Hepatocyte (in vitro differentiated cells): Measurements from ENCODE around the gene SFXN1. TPM values are rescaled to one million over a fixed set of nuclear protein-coding genes. Genes with fewer than 3 reads are reported as not detected.

Experiments used
- DNase-seq: peaks from one replicate; pipeline ENCODE4 v3.0.0-alpha.2; 2016; ENCODE audit warnings: low spot score
- H2AFZ ChIP-seq: fragments of 200-600 bp; sonication (generic); 2 replicates; pipeline ENCODE4 v1.6.0; 2016; ENCODE audit warnings: antibody characterized with exemption, mild to moderate bottlenecking
- H3K27ac ChIP-seq: fragments of 200-600 bp; sonication (generic); 2 replicates; pipeline ENCODE4 v1.5.1; 2016; ENCODE audit warnings: mild to moderate bottlenecking
- H3K27me3 ChIP-seq: fragments of 200-600 bp; sonication (generic); 2 replicates; pipeline ENCODE4 v1.6.1; 2016
- H3K36me3 ChIP-seq: fragments of 200-600 bp; sonication (generic); replicated peaks from 2 replicates; pipeline ENCODE4 v1.5.1; 2016; ENCODE audit warnings: low read depth; ENCODE audit not compliant: insufficient read depth
- H3K4me1 ChIP-seq: fragments of 200-600 bp; sonication (generic); 2 replicates; pipeline ENCODE4 v1.5.1; 2016; ENCODE audit warnings: mild to moderate bottlenecking, moderate library complexity; ENCODE audit not compliant: insufficient read depth
- H3K4me2 ChIP-seq: fragments of 200-600 bp; sonication (generic); 2 replicates; pipeline ENCODE4 v1.6.0; 2016
- H3K4me3 ChIP-seq: fragments of 200-600 bp; sonication (generic); 2 replicates; pipeline ENCODE4 v1.5.1; 2016; ENCODE audit warnings: mild to moderate bottlenecking
- H3K79me2 ChIP-seq: fragments of 200-600 bp; sonication (generic); 2 replicates; pipeline ENCODE4 v1.6.0; 2017; ENCODE audit warnings: mild to moderate bottlenecking
- H3K9me2 ChIP-seq: fragments of 200-600 bp; sonication (generic); replicated peaks from 2 replicates; pipeline ENCODE4 v1.6.0; 2017; ENCODE audit warnings: mild to moderate bottlenecking; ENCODE audit not compliant: insufficient read depth
- H3K9me3 ChIP-seq: fragments of 200-600 bp; sonication (generic); 2 replicates; pipeline ENCODE4 v1.5.1; 2016; ENCODE audit warnings: low read depth, mild to moderate bottlenecking
- H4K20me1 ChIP-seq: fragments of 200-600 bp; sonication (generic); 2 replicates; pipeline ENCODE4 v1.6.0; 2016; ENCODE audit warnings: mild to moderate bottlenecking; ENCODE audit not compliant: insufficient read depth, poor library complexity, severe bottlenecking
- EZH2 ChIP-seq: fragments of 200-600 bp; sonication (generic); IDR thresholded peaks from 2 replicates; pipeline ENCODE4 v1.6.1; 2016; ENCODE audit warnings: antibody characterized with exemption, mild to moderate bottlenecking, borderline replicate concordance
- EZH2phosphoT487 ChIP-seq: fragments of 200-600 bp; sonication (generic); IDR thresholded peaks from one replicate; pipeline ENCODE4 v1.6.1; 2018; ENCODE audit warnings: antibody characterized with exemption, mild to moderate bottlenecking, low read depth, moderate library complexity; ENCODE audit not compliant: unreplicated experiment, severe bottlenecking
- WGBS: methylation state at CpG from one replicate; pipeline ENCODE4 v1.1.6; 2016; ENCODE audit warnings: low lambda C conversion rate; ENCODE audit errors: missing lambda C conversion rate; 5-methylcytosine and 5-hydroxymethylcytosine counted together
- polyA plus RNA-seq: library from polyadenylated mRNA; unstranded; fragments of >200 nt; fragmentation: Nextera tagmentation; extraction: Ambion mirVana; gene quantifications from 2 replicates; pipeline ENCODE4 v1.2.1, GENCODE V29; 2016
- total RNA-seq: library from RNA; depleted of rRNA; stranded (reverse); fragments of >200 nt; gene quantifications from 2 replicates; pipeline ENCODE4 v1.2.3, GENCODE V29; 2014
- TF ChIP-seq, protein P1 (sequence below): fragments of 200-600 bp; sonication (generic); IDR thresholded peaks from 2 replicates; pipeline ENCODE4 v1.5.1; 2016; ENCODE audit warnings: antibody characterized with exemption, mild to moderate bottlenecking; ENCODE audit not compliant: poor library complexity

The SFXN1 gene
- total and polyA plus RNA-seq, 2 experiments from 2014 or later = 57.0 to 110 TPM

DNA sequence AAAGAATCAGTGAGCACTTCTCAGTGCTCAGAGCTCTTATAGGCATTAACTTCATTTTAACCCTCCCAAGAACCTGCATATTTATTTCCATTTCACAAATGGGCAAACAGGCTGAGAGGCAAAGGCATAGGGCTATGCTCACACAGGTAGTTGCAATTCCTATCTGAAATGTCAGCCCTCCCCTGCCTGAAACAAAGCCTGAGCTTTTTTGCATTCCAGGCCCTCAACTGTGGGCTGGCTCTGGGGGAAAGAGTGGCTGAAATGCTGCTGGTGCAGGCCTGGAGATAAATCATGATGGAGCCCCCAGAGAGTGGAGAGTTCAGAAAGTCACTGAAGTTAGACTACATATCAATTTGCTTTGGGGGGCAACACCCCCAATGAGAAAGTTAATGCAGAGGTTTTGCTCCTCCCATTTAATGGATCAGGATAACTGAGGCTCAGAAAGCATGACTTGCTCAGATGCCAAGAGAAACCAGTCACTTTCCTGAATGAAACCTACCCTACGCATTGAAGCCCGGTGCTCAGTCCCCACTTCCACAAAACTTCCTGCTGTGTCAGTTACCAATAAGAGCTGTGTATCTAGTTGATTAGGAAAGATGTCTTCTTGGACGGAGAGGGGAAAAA lies 40.0 kb upstream of the SFXN1 start:
- Histone ChIP-seq H3K36me3 (no peaks in the 10 kb centered on the region), H3K4me1 (no peaks in the 10 kb centered on the region), H3K27ac (no peak overlapping the region), H3K27me3 (peaks cover 24% of the 10 kb centered on the region), H3K4me2 (no peak overlapping the region), H4K20me1 (no peaks in the 10 kb centered on the region), H3K4me3 (no peak overlapping the region), H3K9me3 (no peaks in the 10 kb centered on the region), H2AFZ (no peak overlapping the region), H3K79me2 (no peaks in the 10 kb centered on the region), H3K9me2 (no peaks in the 10 kb centered on the region)
- WGBS = 92% methylated on average over 3 of the region's 3 CpGs
- no peak for DNase-seq
- TF ChIP-seq EZH2 (no peak), EZH2phosphoT487 (no peak)
- TF ChIP-seq, protein P1, sequence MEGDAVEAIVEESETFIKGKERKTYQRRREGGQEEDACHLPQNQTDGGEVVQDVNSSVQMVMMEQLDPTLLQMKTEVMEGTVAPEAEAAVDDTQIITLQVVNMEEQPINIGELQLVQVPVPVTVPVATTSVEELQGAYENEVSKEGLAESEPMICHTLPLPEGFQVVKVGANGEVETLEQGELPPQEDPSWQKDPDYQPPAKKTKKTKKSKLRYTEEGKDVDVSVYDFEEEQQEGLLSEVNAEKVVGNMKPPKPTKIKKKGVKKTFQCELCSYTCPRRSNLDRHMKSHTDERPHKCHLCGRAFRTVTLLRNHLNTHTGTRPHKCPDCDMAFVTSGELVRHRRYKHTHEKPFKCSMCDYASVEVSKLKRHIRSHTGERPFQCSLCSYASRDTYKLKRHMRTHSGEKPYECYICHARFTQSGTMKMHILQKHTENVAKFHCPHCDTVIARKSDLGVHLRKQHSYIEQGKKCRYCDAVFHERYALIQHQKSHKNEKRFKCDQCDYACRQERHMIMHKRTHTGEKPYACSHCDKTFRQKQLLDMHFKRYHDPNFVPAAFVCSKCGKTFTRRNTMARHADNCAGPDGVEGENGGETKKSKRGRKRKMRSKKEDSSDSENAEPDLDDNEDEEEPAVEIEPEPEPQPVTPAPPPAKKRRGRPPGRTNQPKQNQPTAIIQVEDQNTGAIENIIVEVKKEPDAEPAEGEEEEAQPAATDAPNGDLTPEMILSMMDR = no peak

DNA sequence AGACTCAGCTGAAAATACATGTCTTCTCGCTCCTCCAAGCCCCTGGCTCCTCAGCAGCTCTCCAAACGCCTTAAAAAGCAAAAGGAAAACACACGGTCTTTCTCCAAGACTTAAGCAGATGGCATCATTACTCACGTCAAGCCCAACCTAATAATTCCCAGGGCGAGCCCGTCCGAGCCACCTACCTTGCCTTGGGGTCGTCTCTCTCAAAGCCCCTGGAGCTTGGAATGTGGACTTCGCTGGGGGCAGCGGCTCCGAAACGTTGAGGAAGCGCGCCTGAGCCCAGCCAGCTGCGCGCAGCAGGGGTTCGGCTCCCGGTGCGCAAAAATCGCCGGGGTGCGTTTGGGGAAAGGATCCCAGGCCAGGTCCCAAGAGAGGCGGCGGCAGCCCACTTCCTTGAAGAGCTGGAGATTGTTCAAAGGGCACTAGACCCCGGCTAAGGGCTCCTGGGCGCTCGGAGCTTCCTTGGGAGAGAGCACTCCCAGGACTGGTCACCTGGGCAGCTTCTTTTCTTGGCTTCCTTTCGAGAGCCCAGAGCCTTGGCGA lies 34.8 kb upstream of the SFXN1 start:
- no peak for DNase-seq
- Histone ChIP-seq H3K27ac (no peak overlapping the region), H3K79me2 (no peaks in the 10 kb centered on the region), H3K27me3 (peaks cover 54% of the 10 kb centered on the region), H3K9me2 (no peaks in the 10 kb centered on the region), H3K4me1 (peaks cover 4% of the 10 kb centered on the region), H3K9me3 (no peaks in the 10 kb centered on the region), H3K36me3 (no peaks in the 10 kb centered on the region), H3K4me3 (peak overlapping the region; percentile 47), H4K20me1 (no peaks in the 10 kb centered on the region), H2AFZ (peak overlapping the region; percentile 60), H3K4me2 (peak overlapping the region; percentile 98)
- TF ChIP-seq EZH2 (no peak), EZH2phosphoT487 (no peak)
- TF ChIP-seq, protein P1 = no peak
- WGBS = 15% methylated on average over 29 of the region's 29 CpGs

DNA sequence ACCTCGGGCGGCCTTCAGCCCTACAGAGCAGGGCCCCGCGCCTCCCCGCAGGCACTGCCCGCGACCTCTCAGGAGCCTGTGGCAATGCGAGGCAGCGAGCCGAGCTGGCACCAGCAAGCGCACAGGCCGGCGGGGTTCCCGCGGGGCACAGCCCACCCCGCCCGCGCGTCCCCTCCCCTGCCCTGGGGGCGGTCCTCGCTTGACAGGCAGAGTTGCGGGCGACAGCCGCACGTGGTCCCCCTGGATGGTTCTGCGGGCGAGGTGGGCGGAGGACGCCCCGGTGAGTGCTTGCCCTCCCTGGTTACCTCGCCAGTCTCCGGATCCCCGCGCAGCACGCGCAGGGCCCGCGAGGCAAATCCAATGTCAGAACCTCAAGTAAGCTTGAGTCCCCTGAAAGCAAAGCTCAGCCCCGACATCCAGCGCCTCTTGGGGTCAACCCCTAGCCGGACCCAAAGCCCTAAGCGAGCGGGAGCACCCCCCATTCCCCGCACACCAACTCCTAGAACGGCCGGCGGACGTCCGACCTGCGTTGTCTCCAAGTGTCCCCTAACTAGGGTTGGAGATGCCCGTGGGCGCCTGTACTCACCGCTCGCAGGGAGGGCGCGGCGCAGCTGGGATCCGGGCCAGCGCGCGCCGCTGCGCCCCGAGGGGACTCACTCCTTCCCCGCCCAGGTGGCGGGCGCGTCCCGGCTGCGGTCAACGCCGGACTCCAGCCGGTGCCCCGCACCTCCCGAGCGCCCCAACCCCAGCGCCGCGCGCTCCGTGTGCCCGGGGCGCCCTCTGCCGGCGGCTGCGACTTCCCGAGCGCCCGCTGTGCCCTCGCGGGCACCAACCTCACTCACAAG lies 34.1 kb upstream of the SFXN1 start, which contains the start of gene DRD1:
TSS of gene DRD1 (minus strand) at position 123 of the 845 bp plus-strand sequence. CDS start 1,083 bp downstream, outside the sequence.
- Histone ChIP-seq H3K36me3 (no peaks in the 10 kb centered on the region), H3K79me2 (no peaks in the 10 kb centered on the region), H3K4me1 (peaks cover 4% of the 10 kb centered on the region), H3K4me2 (peak within 1 kb of the TSS; percentile 98), H3K9me3 (no peaks in the 10 kb centered on the region), H2AFZ (peak within 1 kb of the TSS; percentile 60), H3K4me3 (peak within 1 kb of the TSS; percentile 47), H4K20me1 (no peaks in the 10 kb centered on the region), H3K9me2 (no peaks in the 10 kb centered on the region), H3K27ac (no peak within 1 kb of the TSS), H3K27me3 (peaks cover 55% of the 10 kb centered on the region)
- TF ChIP-seq EZH2phosphoT487 (no peak), EZH2 (no peak)
- TF ChIP-seq, protein P1 = peak; percentile 74
- WGBS = 1% methylated on average over 83 of the region's 91 CpGs
- peak; percentile 77 for DNase-seq
